ENCODE data around the gene TLN1.

TLN1 gene

DNA sequence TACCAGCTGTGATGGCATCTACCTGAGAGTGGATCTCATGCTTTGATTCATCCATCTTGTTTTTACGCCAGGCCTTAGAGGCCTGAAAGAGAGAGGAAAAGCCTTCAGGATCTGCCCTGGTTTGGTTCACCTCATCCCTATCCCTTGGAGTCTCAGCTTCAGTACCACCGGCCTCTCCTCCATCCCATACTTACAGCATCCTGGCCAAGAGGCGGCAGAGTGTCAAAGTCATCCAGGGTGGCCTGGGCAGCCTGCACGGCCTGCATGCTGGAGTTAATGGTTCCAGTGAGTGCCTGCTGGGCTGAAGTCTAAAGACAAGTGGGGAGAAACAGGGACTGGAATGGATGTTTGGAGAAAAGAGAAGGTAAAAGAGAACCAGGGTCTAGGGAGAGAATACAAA is 12.4 kb downstream of the TLN1 start:
- TF ChIP-seq ZFX (IDR thresholded peaks at IDR 0.05; ENCODE audit: borderline replicate concordance), result no peak
- TF ChIP-seq, protein P1, sequence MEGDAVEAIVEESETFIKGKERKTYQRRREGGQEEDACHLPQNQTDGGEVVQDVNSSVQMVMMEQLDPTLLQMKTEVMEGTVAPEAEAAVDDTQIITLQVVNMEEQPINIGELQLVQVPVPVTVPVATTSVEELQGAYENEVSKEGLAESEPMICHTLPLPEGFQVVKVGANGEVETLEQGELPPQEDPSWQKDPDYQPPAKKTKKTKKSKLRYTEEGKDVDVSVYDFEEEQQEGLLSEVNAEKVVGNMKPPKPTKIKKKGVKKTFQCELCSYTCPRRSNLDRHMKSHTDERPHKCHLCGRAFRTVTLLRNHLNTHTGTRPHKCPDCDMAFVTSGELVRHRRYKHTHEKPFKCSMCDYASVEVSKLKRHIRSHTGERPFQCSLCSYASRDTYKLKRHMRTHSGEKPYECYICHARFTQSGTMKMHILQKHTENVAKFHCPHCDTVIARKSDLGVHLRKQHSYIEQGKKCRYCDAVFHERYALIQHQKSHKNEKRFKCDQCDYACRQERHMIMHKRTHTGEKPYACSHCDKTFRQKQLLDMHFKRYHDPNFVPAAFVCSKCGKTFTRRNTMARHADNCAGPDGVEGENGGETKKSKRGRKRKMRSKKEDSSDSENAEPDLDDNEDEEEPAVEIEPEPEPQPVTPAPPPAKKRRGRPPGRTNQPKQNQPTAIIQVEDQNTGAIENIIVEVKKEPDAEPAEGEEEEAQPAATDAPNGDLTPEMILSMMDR (IDR thresholded peaks at IDR 0.05), result no peak
- H3K27ac ChIP-seq, result no peak overlapping the region

DNA sequence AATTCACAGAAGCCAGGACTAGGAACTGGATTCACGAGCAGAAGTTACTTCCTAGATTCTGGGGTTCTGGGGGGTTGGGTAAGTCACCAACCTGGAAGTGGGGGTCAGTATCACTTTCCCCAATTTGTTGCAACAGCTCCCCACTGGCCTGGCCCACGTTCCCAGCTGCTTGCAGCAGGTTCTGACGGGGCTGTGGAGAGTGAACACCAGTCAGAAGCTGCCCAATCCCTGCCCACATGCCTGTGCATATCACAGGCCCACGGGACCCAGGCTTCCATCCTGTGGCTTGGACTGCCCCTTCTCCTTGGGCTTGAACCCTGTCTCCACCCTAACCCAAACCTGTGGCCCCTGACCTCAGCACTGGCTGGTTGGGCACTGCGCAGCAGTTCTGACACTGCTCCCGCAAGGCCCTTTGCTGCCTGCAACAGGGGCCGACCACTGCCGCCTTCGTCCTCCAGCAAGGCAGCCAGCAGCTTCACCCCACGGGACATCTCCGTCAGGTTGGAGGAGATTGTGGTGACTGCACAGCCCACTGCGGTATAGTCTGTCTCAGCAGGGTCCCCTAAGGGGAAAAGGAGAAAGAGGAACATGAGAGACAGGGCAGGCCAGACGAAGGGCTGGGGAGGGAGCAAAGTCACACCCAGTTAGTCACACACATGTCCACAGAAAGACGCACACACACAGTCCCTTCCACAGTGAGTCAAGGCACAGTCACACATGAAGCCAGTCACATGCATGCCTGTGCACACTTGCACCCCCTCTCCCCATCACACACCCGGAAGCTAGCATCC is 13.1 kb downstream of the TLN1 start:
- H3K27ac ChIP-seq, result no peak overlapping the region
- TF ChIP-seq ZFX (IDR thresholded peaks at IDR 0.05; ENCODE audit: borderline replicate concordance), result no peak
- TF ChIP-seq, protein P1 (IDR thresholded peaks at IDR 0.05), result no peak

DNA sequence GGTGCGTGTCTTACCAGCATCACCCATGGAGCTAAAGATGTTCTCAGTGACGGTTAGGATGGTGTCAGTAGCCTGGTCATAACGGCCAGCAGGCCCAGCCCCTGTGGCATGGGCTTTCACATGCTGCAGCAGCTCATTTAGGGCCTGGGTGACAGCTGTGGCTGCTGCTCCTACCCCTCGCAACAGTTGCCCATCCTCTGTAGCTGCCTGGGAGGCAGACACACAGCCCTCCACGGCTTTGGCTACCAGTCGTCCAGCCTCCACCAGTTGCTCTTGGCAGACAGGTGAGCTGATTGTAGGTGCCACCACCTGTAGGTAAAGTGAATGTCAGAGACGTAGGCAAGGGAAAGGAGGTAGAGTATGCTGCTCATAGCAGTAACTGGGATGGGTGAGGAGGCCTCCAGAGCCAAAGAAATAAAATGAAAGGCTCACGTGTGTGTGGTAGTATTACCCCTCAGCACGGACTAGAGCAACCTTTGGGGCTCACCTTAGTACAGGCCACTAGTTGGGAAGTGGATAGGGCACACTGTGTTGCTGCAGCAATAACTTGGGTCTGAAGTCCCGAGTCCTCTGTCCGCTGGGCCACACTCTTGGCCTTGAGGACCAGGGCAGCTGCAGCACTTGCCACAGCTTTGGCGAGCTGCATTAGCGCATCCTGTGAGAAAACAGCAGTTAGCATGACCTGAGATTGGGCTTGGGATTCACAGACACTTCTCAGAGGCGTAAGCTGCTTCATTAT is 14.7 kb downstream of the TLN1 start:
- no peak overlapping the region for H3K27ac ChIP-seq
- TF ChIP-seq ZFX (IDR thresholded peaks at IDR 0.05; ENCODE audit: borderline replicate concordance), result no peak
- TF ChIP-seq, protein P1 (IDR thresholded peaks at IDR 0.05), result no peak

DNA sequence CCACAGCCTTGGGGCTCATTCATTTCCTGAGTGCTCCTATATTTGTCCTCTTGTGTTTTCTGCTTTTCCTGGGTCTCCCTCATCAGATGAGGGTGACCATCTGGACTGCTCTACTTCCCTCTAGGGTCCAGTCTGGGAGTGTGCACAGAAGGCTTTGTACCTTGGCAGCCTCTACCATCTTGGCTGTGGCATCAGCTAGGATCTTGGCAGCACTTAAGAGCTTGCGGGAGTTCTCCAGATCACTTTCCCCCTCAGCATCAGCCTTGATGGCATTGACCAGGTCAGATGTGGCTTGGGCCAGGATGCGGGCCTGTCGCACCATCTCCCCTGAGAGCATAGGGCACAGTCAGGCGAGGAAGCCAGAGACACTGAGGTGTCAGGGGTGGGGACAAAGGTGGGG is 15.8 kb downstream of the TLN1 start:
- H3K27ac ChIP-seq, result no peak overlapping the region

DNA sequence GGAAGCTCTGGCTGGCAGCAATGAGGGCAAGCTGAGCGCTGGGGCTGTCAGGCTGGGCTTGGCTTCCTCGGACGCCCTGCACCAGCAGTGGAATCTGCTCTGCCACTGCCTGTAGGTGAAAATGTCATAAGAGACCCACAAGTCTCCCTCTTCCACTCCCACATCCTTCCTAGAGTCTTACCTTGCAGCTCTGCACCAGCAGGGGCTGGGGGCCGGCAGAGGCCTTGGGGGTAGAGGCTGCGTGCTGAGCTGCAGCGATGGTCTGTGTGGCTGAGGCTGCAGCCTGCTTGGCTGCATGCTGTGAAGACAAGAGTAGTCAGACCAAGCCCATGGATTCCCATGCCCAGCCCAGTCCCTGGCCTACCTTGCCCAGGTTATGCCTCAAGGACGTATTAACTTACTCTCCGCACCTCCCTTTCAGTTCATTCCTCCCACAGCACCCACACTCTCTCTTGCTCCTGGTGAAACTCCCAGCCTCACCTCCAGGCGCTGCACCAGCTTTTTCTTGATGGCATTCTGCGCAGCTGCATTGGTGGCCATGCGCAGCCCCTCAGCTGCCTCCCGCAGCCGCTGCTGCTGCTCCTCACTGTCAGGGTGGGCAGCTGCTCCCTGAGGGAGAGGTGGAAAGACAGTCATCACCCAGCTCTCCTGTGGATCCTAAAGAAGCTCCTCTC is 17.3 kb downstream of the TLN1 start:
- TF ChIP-seq, protein P1 (IDR thresholded peaks at IDR 0.05), result no peak
- TF ChIP-seq ZFX (IDR thresholded peaks at IDR 0.05; ENCODE audit: borderline replicate concordance), result no peak
- no peak overlapping the region for H3K27ac ChIP-seq

More for the DNA sequence above, 15.8 kb downstream of the TLN1 start:
- TF ChIP-seq, protein P1 (IDR thresholded peaks at IDR 0.05), result no peak

DNA sequence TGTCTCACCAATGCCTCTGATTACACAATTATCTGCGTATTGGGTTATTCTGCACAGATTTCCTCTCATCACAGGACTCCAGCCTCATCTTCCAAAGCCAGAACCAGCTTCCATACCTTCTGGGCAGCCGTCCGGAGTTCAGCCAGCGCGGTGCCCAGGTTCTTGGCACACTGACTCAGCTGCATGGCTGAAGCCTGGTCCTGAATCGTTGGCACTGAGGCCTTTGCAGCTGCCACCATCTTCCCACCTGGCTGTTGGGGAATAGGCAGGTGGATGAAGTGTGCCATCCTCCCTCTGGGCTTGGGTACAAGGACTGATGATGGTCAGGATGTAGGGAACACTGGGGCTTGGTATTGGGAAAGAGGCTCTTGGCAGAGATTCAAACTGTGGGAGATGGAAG is 17.9 kb downstream of the TLN1 start:
- TF ChIP-seq, protein P1 (IDR thresholded peaks at IDR 0.05), result no peak
- no peak for TF ChIP-seq ZFX (IDR thresholded peaks at IDR 0.05; ENCODE audit: borderline replicate concordance)
- H3K27ac ChIP-seq, result no peak overlapping the region

Measured in 22Rv1 (cell line).